K562 (cell line): ENCODE data around the gene FAM234B. TPM values are rescaled to one million over a fixed set of nuclear protein-coding genes. Genes with fewer than 3 reads are reported as not detected.

ENCODE experiments used
- FOXJ3 ChIP-seq: sonication (generic); formaldehyde crosslinking; IDR thresholded peaks from 2 replicates; pipeline ENCODE4 v1.4.0; 2020; ENCODE audit warnings: mild to moderate bottlenecking, missing genetic modification reagents
- HNRNPH1 ChIP-seq: fragments of 200-400 bp; formaldehyde crosslinking; optimal IDR thresholded peaks from 2 replicates; pipeline ENCODE3; 2017; ENCODE audit warnings: low read depth, mild to moderate bottlenecking, low read length, moderate library complexity
- HOMEZ ChIP-seq: fragments of 250-450 bp; sonication (Bioruptor Pico); IDR thresholded peaks from 2 replicates; pipeline ENCODE4 v1.4.0; 2020; ENCODE audit warnings: mild to moderate bottlenecking, moderate library complexity
- MNT ChIP-seq, 2 experiments: fragments of 450-650 bp; conservative IDR thresholded peaks; 2 replicates each; pipeline ENCODE4 v1.6.1; 2017; ENCODE audit warnings: mild to moderate bottlenecking in 2 of 2, moderate library complexity in 2 of 2
- POLR2AphosphoS5 ChIP-seq: IDR thresholded peaks from 2 replicates; pipeline ENCODE4 v1.6.1; 2011; ENCODE audit warnings: mild to moderate bottlenecking, low read depth, low read length, moderate library complexity; ENCODE audit not compliant: control insufficient read depth, insufficient read depth
- ZNF695 ChIP-seq: fragments of 450-650 bp; formaldehyde crosslinking; IDR thresholded peaks from 2 replicates; pipeline ENCODE4 v1.4.0; 2020; ENCODE audit warnings: mild to moderate bottlenecking, moderate library complexity
- polyA plus RNA-seq, 8 experiments: library from polyadenylated mRNA; depleted of rRNA in 4 of 8; stranded (reverse) in 5 of 8; unstranded in 3 of 8; fragments of >200 nt; fragmentation: Nextera tagmentation in 2 of 8; fragmentation: Illumina TruSeq in 1 of 8; extraction: Ambion mirVana in 2 of 8; extraction: Trizol in 1 of 8; gene quantifications; 2 replicates each; pipeline versions ENCODE4 v1.2.1 to v1.2.3, GENCODE V29; 2011 to 2014; ENCODE audit warnings: inconsistent platforms in 1 of 8, missing spikeins in 1 of 8
- total RNA-seq, 7 experiments: library from RNA; depleted of rRNA in 6 of 7; stranded (reverse); fragments of >200 nt in 6 of 7; fragmentation: Illumina TruSeq in 2 of 7; extraction: Trizol in 2 of 7; gene quantifications; 2 replicates each; pipeline versions ENCODE4 v1.2.1 to v1.2.3, GENCODE V29; 2011 to 2021; ENCODE audit warnings: low replicate concordance in 1 of 7
- TF ChIP-seq, protein P1 (sequence below): fragments of 150-350 bp; IDR thresholded peaks from 2 replicates; pipeline ENCODE4 v1.6.1; 2014; ENCODE audit warnings: low read depth, mild to moderate bottlenecking, low read length, borderline replicate concordance

The FAM234B gene
- total and polyA plus RNA-seq, 9 of the 15 experiments (the other 6 are each of a cell fraction or from before 2014, with no cell fraction given): 1.00 to 4.3 (median 2.0) TPM

- TF ChIP-seq, protein P1, sequence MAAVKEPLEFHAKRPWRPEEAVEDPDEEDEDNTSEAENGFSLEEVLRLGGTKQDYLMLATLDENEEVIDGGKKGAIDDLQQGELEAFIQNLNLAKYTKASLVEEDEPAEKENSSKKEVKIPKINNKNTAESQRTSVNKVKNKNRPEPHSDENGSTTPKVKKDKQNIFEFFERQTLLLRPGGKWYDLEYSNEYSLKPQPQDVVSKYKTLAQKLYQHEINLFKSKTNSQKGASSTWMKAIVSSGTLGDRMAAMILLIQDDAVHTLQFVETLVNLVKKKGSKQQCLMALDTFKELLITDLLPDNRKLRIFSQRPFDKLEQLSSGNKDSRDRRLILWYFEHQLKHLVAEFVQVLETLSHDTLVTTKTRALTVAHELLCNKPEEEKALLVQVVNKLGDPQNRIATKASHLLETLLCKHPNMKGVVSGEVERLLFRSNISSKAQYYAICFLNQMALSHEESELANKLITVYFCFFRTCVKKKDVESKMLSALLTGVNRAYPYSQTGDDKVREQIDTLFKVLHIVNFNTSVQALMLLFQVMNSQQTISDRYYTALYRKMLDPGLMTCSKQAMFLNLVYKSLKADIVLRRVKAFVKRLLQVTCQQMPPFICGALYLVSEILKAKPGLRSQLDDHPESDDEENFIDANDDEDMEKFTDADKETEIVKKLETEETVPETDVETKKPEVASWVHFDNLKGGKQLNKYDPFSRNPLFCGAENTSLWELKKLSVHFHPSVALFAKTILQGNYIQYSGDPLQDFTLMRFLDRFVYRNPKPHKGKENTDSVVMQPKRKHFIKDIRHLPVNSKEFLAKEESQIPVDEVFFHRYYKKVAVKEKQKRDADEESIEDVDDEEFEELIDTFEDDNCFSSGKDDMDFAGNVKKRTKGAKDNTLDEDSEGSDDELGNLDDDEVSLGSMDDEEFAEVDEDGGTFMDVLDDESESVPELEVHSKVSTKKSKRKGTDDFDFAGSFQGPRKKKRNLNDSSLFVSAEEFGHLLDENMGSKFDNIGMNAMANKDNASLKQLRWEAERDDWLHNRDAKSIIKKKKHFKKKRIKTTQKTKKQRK: no peak
- TF ChIP-seq MNT (conservative IDR thresholded peaks at IDR 0.05) (no peak), ZNF695 (CRISPR knock-in tag) (no peak), HOMEZ (CRISPR knock-in tag) (no peak), HNRNPH1 (no peak), POLR2AphosphoS5 (no peak), FOXJ3 (CRISPR knock-in tag) (no peak)
Observed at GRCh38 chr12:13124656-13125505, 80.7 kb downstream of the FAM234B start (continued).
